ENCODE data around the gene EML3. TPM values are rescaled to one million over a fixed set of nuclear protein-coding genes. Genes with fewer than 3 reads are reported as not detected.

EML3 gene
- total RNA-seq, 1 experiment from 2014 or later: 51.1 TPM

- peaks cover 10% of the 10 kb centered on the region for H3K4me1 Mint-ChIP-seq
- H3K36me3 Mint-ChIP-seq: peaks cover 36% of the 10 kb centered on the region
- CTCF ChIA-PET: interaction anchor here (0.5 to 1.3 kb wide), 3 partner anchors 21 to 196 kb away, joined by 3 read pairs; no protein-coding TSS in a partner anchor
- H3K9me3 Mint-ChIP-seq: no peaks in the 10 kb centered on the region
- ATAC-seq: no peak
- H3K27ac Mint-ChIP-seq: no peak overlapping the region
- no peaks in the 10 kb centered on the region for H3K27me3 Mint-ChIP-seq (ENCODE audit: low read depth)
- H3K4me3 Mint-ChIP-seq: no peak overlapping the region
- POLR2A ChIA-PET: no interaction called here
- no peak for DNase-seq (ENCODE audit: low spot score)
- TF ChIP-seq E2F4 (CRISPR knock-in tag; IDR thresholded peaks at IDR 0.05; ENCODE audit: borderline replicate concordance, low read depth): no peak
- TF ChIP-seq, protein P1, sequence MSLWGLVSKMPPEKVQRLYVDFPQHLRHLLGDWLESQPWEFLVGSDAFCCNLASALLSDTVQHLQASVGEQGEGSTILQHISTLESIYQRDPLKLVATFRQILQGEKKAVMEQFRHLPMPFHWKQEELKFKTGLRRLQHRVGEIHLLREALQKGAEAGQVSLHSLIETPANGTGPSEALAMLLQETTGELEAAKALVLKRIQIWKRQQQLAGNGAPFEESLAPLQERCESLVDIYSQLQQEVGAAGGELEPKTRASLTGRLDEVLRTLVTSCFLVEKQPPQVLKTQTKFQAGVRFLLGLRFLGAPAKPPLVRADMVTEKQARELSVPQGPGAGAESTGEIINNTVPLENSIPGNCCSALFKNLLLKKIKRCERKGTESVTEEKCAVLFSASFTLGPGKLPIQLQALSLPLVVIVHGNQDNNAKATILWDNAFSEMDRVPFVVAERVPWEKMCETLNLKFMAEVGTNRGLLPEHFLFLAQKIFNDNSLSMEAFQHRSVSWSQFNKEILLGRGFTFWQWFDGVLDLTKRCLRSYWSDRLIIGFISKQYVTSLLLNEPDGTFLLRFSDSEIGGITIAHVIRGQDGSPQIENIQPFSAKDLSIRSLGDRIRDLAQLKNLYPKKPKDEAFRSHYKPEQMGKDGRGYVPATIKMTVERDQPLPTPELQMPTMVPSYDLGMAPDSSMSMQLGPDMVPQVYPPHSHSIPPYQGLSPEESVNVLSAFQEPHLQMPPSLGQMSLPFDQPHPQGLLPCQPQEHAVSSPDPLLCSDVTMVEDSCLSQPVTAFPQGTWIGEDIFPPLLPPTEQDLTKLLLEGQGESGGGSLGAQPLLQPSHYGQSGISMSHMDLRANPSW (CRISPR knock-in tag; conservative IDR thresholded peaks at IDR 0.05; ENCODE audit: low read depth): no peak
- TF ChIP-seq, protein P2, sequence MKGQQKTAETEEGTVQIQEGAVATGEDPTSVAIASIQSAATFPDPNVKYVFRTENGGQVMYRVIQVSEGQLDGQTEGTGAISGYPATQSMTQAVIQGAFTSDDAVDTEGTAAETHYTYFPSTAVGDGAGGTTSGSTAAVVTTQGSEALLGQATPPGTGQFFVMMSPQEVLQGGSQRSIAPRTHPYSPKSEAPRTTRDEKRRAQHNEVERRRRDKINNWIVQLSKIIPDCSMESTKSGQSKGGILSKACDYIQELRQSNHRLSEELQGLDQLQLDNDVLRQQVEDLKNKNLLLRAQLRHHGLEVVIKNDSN (CRISPR knock-in tag; IDR thresholded peaks at IDR 0.05): no peak
- TF ChIP-seq HMGA2 (CRISPR knock-in tag; IDR thresholded peaks at IDR 0.05): no peak
- TF ChIP-seq ZNF219 (CRISPR knock-in tag; IDR thresholded peaks at IDR 0.05; ENCODE audit: borderline replicate concordance): no peak
- TF ChIP-seq RELA (CRISPR knock-in tag; IDR thresholded peaks at IDR 0.05; ENCODE audit: borderline replicate concordance): no peak
- TF ChIP-seq RORB (CRISPR knock-in tag; IDR thresholded peaks at IDR 0.05): no peak
- no peak for TF ChIP-seq FOXK1 (CRISPR knock-in tag; IDR thresholded peaks at IDR 0.05)
- no peak for TF ChIP-seq ESRRA (CRISPR knock-in tag; IDR thresholded peaks at IDR 0.05; ENCODE audit: borderline replicate concordance)
- TF ChIP-seq SOX15 (CRISPR knock-in tag; IDR thresholded peaks at IDR 0.05): no peak
- TF ChIP-seq, protein P3, sequence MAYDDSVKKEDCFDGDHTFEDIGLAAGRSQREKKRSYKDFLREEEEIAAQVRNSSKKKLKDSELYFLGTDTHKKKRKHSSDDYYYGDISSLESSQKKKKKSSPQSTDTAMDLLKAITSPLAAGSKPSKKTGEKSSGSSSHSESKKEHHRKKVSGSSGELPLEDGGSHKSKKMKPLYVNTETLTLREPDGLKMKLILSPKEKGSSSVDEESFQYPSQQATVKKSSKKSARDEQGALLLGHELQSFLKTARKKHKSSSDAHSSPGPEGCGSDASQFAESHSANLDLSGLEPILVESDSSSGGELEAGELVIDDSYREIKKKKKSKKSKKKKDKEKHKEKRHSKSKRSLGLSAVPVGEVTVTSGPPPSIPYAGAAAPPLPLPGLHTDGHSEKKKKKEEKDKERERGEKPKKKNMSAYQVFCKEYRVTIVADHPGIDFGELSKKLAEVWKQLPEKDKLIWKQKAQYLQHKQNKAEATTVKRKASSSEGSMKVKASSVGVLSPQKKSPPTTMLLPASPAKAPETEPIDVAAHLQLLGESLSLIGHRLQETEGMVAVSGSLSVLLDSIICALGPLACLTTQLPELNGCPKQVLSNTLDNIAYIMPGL (CRISPR knock-in tag; IDR thresholded peaks at IDR 0.05): no peak
- TF ChIP-seq CDX4 (CRISPR knock-in tag; IDR thresholded peaks at IDR 0.05; ENCODE audit: borderline replicate concordance): no peak
- no peak for TF ChIP-seq ZNF423 (CRISPR knock-in tag; IDR thresholded peaks at IDR 0.05)
- TF ChIP-seq PRRX2 (CRISPR knock-in tag; IDR thresholded peaks at IDR 0.05): no peak
- TF ChIP-seq IRF2 (CRISPR knock-in tag; IDR thresholded peaks at IDR 0.05; ENCODE audit: borderline replicate concordance, low read depth): no peak
- TF ChIP-seq ZNF232 (CRISPR knock-in tag; IDR thresholded peaks at IDR 0.05): no peak
- no peak for TF ChIP-seq ATF6 (CRISPR knock-in tag; IDR thresholded peaks at IDR 0.05)
- no peak for TF ChIP-seq ATF1 (CRISPR knock-in tag; IDR thresholded peaks at IDR 0.05)
These were observed 34.0 kb downstream of the EML3 start for GRCh38 chr11:62578541-62578940.

Data from WTC11 (cell line).